ENCODE results near the gene PGF. TPM values are rescaled to one million over a fixed set of nuclear protein-coding genes. Genes with fewer than 3 reads are reported as not detected.

The PGF gene
- total and polyA plus RNA-seq, 2 experiments from 2014 or later, result 1.1 to 1.8 TPM

DNA sequence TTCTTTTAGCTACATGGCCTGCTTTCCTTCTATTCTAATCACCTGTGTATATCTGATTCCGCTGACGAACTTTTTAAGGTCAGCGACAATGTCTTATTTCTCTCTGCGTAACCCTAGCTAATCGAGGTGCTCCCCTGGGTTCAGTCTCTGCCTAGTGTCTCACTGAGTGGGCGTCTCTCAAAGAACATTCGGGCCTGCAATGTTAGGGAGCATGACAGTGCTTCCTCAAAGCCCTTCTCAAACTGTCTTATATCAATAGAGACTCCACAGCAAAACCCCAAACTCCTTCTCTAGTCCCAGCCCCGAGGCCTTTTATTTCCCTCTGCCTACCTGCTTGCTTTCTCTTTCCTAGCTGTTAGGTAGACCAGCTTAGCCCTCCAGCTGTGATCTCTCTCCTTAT is 18.7 kb downstream of the PGF start:
- H3F3A ChIP-seq (ENCODE audit: insufficient read depth), result peaks cover 29% of the 10 kb centered on the region
- H3K79me2 ChIP-seq (ENCODE audit: insufficient read depth), result no peaks in the 10 kb centered on the region
- in situ Hi-C loops (cut with MboI), result loop anchor here (10.0 to 25.0 kb wide), 2 partner anchors 138 to 351 kb away; partner anchors contain the start of gene FOS
- H3K9ac ChIP-seq, result no peak overlapping the region
- no peak for TF ChIP-seq EZH2 (IDR thresholded peaks at IDR 0.05; ENCODE audit: insufficient read depth, poor library complexity, severe bottlenecking)
- TF ChIP-seq EZH2phosphoT487 (IDR thresholded peaks at IDR 0.05; ENCODE audit: insufficient read depth, low read depth), result no peak
- no peaks in the 10 kb centered on the region for H3K27me3 ChIP-seq (replicated peaks; ENCODE audit: insufficient read depth)
- H4K20me1 ChIP-seq (ENCODE audit: insufficient read depth), result no peaks in the 10 kb centered on the region
- no peak overlapping the region for H3K27ac ChIP-seq
- DNase-seq, result no peak
- H3K4me1 ChIP-seq (ENCODE audit: insufficient read depth), result peaks cover 25% of the 10 kb centered on the region
- H3K36me3 ChIP-seq (ENCODE audit: low read depth), result no peaks in the 10 kb centered on the region
- H2AFZ ChIP-seq, result no peak overlapping the region
- H3K9me3 ChIP-seq (ENCODE audit: low read depth), result no peaks in the 10 kb centered on the region
- no peak overlapping the region for H3K4me3 ChIP-seq
- WGBS, 2 experiments (ENCODE audit: low coverage in 1 of 2, low lambda C conversion rate in 2 of 2, missing lambda C conversion rate in 2 of 2), result 84 to 85% methylated on average over 6 to 8 of the region's 8 CpGs
- H3K4me2 ChIP-seq (ENCODE audit: unreplicated experiment), result no peak overlapping the region
- no peaks in the 10 kb centered on the region for H3K9me2 ChIP-seq (ENCODE audit: insufficient read depth)

DNA sequence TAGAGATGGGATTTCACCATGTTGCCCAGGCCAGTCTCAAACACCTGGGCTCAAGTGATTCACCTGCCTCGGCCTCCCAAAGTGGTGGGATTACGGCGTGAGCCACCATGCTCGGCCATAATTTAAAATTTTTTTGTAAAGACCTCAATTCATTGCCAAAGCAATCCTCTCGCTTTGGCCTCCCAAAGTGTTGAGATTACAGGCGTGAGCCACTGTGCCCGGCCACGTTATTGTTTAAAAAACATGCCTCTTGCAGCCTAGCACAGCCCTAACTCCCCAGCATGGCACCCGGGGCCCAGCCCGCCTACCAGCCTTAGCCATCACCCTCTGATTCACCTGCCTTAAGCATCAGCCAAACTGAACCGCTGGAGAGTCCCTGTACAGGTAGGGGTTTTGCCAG is 19.2 kb downstream of the PGF start:
- TF ChIP-seq EZH2 (IDR thresholded peaks at IDR 0.05; ENCODE audit: insufficient read depth, poor library complexity, severe bottlenecking) (no peak), EZH2phosphoT487 (IDR thresholded peaks at IDR 0.05; ENCODE audit: insufficient read depth, low read depth) (no peak)
- H2AFZ ChIP-seq, result no peak overlapping the region
- H3K27ac ChIP-seq, result no peak overlapping the region
- no peak overlapping the region for H3K9ac ChIP-seq
- 78 to 79% methylated on average over 11 of the region's 11 CpGs for WGBS, 2 experiments (ENCODE audit: low coverage in 1 of 2, low lambda C conversion rate in 2 of 2, missing lambda C conversion rate in 2 of 2)
- H3K4me3 ChIP-seq, result no peak overlapping the region
- peaks cover 21% of the 10 kb centered on the region for H3K4me1 ChIP-seq (ENCODE audit: insufficient read depth)
- H3K9me3 ChIP-seq (ENCODE audit: low read depth), result no peaks in the 10 kb centered on the region
- no peak for DNase-seq
- H3K79me2 ChIP-seq (ENCODE audit: insufficient read depth), result no peaks in the 10 kb centered on the region
- H3K9me2 ChIP-seq (ENCODE audit: insufficient read depth), result no peaks in the 10 kb centered on the region
- H3K27me3 ChIP-seq (replicated peaks; ENCODE audit: insufficient read depth), result no peaks in the 10 kb centered on the region
- no peak overlapping the region for H3K4me2 ChIP-seq (ENCODE audit: unreplicated experiment)
- H3F3A ChIP-seq (ENCODE audit: insufficient read depth), result peaks cover 23% of the 10 kb centered on the region
- H4K20me1 ChIP-seq (ENCODE audit: insufficient read depth), result no peaks in the 10 kb centered on the region
- in situ Hi-C loops (cut with MboI), result loop anchor here (10.0 to 25.0 kb wide), 2 partner anchors 139 to 351 kb away; partner anchors contain the start of gene FOS
- no peaks in the 10 kb centered on the region for H3K36me3 ChIP-seq (ENCODE audit: low read depth)

DNA sequence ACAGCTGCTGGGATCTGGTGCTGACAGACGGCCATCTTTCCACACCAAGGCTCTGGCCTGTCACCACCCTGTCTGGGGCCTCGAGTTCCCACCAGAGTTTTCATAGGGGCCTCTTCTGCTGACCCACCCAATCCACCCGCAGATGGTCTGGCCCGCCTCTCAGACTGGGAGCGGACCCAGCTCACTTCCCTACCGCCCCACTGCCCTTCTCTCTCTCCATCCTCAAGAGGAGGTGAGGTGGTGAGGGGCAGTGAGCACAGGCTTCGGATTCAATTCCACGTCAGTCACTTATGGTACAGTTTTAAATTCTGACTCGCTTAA is 20.1 kb downstream of the PGF start:
- Histone ChIP-seq H2AFZ (no peak overlapping the region), H3K27me3 (replicated peaks; ENCODE audit: insufficient read depth) (no peaks in the 10 kb centered on the region), H3K36me3 (ENCODE audit: low read depth) (no peaks in the 10 kb centered on the region), H3K9me2 (ENCODE audit: insufficient read depth) (no peaks in the 10 kb centered on the region), H3K4me3 (no peak overlapping the region), H3K4me2 (ENCODE audit: unreplicated experiment) (no peak overlapping the region), H3K27ac (no peak overlapping the region), H4K20me1 (ENCODE audit: insufficient read depth) (no peaks in the 10 kb centered on the region), H3K79me2 (ENCODE audit: insufficient read depth) (no peaks in the 10 kb centered on the region), H3K9me3 (ENCODE audit: low read depth) (no peaks in the 10 kb centered on the region), H3K4me1 (ENCODE audit: insufficient read depth) (peaks cover 14% of the 10 kb centered on the region), H3K9ac (no peak overlapping the region), H3F3A (ENCODE audit: insufficient read depth) (peaks cover 15% of the 10 kb centered on the region)
- DNase-seq, result no peak
- in situ Hi-C loops (cut with MboI), result loop anchor here (10.0 to 25.0 kb wide), 2 partner anchors 139 to 352 kb away; partner anchors contain the start of gene FOS
- WGBS, 2 experiments (ENCODE audit: low coverage in 1 of 2, low lambda C conversion rate in 2 of 2, missing lambda C conversion rate in 2 of 2), result 65 to 70% methylated on average over 9 of the region's 9 CpGs
- TF ChIP-seq EZH2 (IDR thresholded peaks at IDR 0.05; ENCODE audit: insufficient read depth, poor library complexity, severe bottlenecking) (no peak), EZH2phosphoT487 (IDR thresholded peaks at IDR 0.05; ENCODE audit: insufficient read depth, low read depth) (no peak)

DNA sequence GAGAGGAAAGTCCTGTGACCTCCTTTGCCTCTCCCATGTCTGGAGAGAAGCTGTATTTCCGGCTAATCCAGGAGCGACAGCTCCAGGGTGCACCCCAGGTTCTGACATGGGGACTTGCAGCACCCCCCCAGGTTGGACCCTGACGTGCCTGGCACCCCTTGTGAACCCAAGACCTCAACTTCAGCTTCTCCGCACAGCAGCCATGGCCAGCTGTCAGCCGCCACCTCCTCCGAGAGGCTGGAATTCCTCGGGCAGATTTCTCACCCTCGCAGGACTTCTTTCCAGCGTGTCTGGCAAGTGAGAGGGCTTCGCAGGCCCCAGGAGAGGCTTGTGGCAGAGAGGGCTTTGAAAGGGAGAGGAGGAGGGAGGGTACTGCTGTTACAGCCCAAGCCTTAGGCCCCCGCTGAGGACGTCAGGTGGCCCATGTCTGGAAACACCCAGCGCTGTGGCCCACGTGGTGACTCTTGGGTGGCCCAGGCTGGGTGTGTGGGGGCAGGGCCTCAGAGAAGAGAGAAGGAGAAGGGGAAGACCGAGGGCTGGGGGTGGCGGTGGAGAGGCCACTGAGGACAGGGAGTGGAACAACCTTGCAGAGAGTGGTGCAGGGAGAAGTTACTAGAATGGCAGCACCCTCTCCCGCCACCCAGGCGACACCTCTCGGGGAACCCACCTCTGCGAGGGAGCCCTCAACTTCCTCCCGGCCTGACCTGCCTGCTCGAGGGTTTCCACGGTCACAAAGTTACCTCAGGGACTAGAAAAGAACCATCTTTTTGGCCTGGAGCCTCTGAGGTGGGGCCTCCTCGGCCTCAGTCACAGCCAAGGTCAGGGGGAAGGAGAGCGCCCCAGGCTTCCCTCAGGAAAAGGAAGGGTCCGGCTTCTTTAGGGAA is 20.7 kb downstream of the PGF start:
- Histone ChIP-seq H3K79me2 (ENCODE audit: insufficient read depth) (no peaks in the 10 kb centered on the region), H3F3A (ENCODE audit: insufficient read depth) (peaks cover 9% of the 10 kb centered on the region), H3K27me3 (replicated peaks; ENCODE audit: insufficient read depth) (no peaks in the 10 kb centered on the region), H2AFZ (no peak overlapping the region), H3K27ac (no peak overlapping the region), H4K20me1 (ENCODE audit: insufficient read depth) (no peaks in the 10 kb centered on the region), H3K4me2 (ENCODE audit: unreplicated experiment) (no peak overlapping the region), H3K9me3 (ENCODE audit: low read depth) (no peaks in the 10 kb centered on the region), H3K36me3 (ENCODE audit: low read depth) (no peaks in the 10 kb centered on the region), H3K9ac (no peak overlapping the region), H3K4me1 (ENCODE audit: insufficient read depth) (peaks cover 8% of the 10 kb centered on the region), H3K9me2 (ENCODE audit: insufficient read depth) (no peaks in the 10 kb centered on the region), H3K4me3 (no peak overlapping the region)
- WGBS, 2 experiments (ENCODE audit: low coverage in 1 of 2, low lambda C conversion rate in 2 of 2, missing lambda C conversion rate in 2 of 2), result 80 to 82% methylated on average over 24 to 26 of the region's 26 CpGs
- DNase-seq, result no peak
- no peak for TF ChIP-seq EZH2 (IDR thresholded peaks at IDR 0.05; ENCODE audit: insufficient read depth, poor library complexity, severe bottlenecking)
- TF ChIP-seq EZH2phosphoT487 (IDR thresholded peaks at IDR 0.05; ENCODE audit: insufficient read depth, low read depth), result no peak
- in situ Hi-C loops (cut with MboI), result loop anchor here (10.0 to 25.0 kb wide), 2 partner anchors 140 to 353 kb away; partner anchors contain the start of gene FOS

Data from GM23248 (cell line).